Measurements from ENCODE around the gene ZFAND3. TPM values are rescaled to one million over a fixed set of nuclear protein-coding genes. Genes with fewer than 3 reads are reported as not detected.

ZFAND3 gene
- total and polyA plus RNA-seq, 2 of the 4 experiments (the other 2 are of a cell fraction): 10.9 to 26.7 TPM

- Histone ChIP-seq H2BK5ac (ENCODE audit: low read depth, low read length, poor library complexity, severe bottlenecking) (no peak overlapping the region), H2AFZ (replicated peaks; ENCODE audit: low read length, poor library complexity) (no peak overlapping the region), H3K4me3 (ENCODE audit: insufficient read depth, low read depth, low read length) (no peak overlapping the region), H3K27ac (ENCODE audit: insufficient read depth, low read length) (no peak overlapping the region), H2BK15ac (ENCODE audit: low read depth, low read length) (no peak overlapping the region), H4K8ac (ENCODE audit: low read depth in 2 of 2, low read length in 2 of 2) (no peak overlapping the region), H3K23ac (ENCODE audit: low read depth, low read length) (no peak overlapping the region), H3K79me1 (ENCODE audit: low read depth in 1 of 2, low read length in 2 of 2) (peaks cover 10 to 55% of the 10 kb centered on the region in 2 experiments), H3K56ac (ENCODE audit: extremely low read depth, insufficient read depth, low read length) (no peak overlapping the region), H2AK5ac (ENCODE audit: low read depth, low read length) (no peak overlapping the region), H4K91ac (ENCODE audit: insufficient read depth, low read depth, low read length) (no peak overlapping the region), H2BK120ac (ENCODE audit: low read depth, low read length) (no peak overlapping the region), H3K18ac (ENCODE audit: low read depth, low read length) (no peak overlapping the region), H2BK20ac (ENCODE audit: low read depth, low read length) (no peak overlapping the region), H3K14ac (replicated peaks; ENCODE audit: low read depth, low read length) (no peak overlapping the region), H3K4me2 (ENCODE audit: low read depth, low read length) (no peak overlapping the region), H3K9me1 (ENCODE audit: insufficient read depth, low read length) (peaks cover 25% of the 10 kb centered on the region), H4K5ac (ENCODE audit: low read depth, low read length) (no peak overlapping the region), H3K4ac (ENCODE audit: low read depth, low read length) (no peak overlapping the region), H3K9me3 (ENCODE audit: control insufficient read depth, insufficient read depth, low read length) (no peaks in the 10 kb centered on the region), H4K20me1 (ENCODE audit: insufficient read depth, low read length) (peaks cover 20% of the 10 kb centered on the region; the same call in 1 of the 2 replicates), H2AK9ac (replicated peaks; ENCODE audit: low read depth, low read length, poor library complexity) (no peak overlapping the region), H3K36me3 (ENCODE audit: control insufficient read depth, insufficient read depth, low read length) (peaks cover 8% of the 10 kb centered on the region; the same call in 1 of the 2 replicates), H3K9ac (ENCODE audit: low read depth, low read length) (no peak overlapping the region), H3K27me3 (ENCODE audit: control insufficient read depth, insufficient read depth, low read length) (no peaks in the 10 kb centered on the region), H3K4me1 (ENCODE audit: control insufficient read depth, insufficient read depth, low read length) (peaks cover 15% of the 10 kb centered on the region)
- CTCF ChIA-PET: no interaction called here
- DNase-seq (no peak), ATAC-seq (ENCODE audit: low read depth) (no peak)
- intact Hi-C loops (cut with micrococcal nuclease): loop anchor here (5.0 to 10.0 kb wide), 2 partner anchors 333 to 455 kb away; no protein-coding TSS in a partner anchor
- POLR2A ChIA-PET (ENCODE audit: unreplicated experiment): no interaction called here
- no TSS peak for BruUV-seq (replicated peaks)
- WGBS, 2 experiments (ENCODE audit: extremely low coverage in 2 of 2, insufficient read length in 1 of 2): 100% methylated on average over 1 of the region's 8 CpGs; no CpG with 5 or more reads in 1 of the 2 experiments
- in situ Hi-C loops (cut with MboI; ENCODE audit: low sequenced_read_pairs): no loop called here
- TF ChIP-seq SMC3 (IDR thresholded peaks at IDR 0.05; ENCODE audit: low read depth, low read length) (no peak), RFX5 (IDR thresholded peaks at IDR 0.05; ENCODE audit: low read depth, low read length) (no peak), MAFK (IDR thresholded peaks at IDR 0.05; ENCODE audit: low read depth, low read length) (no peak), NFE2L2 (IDR thresholded peaks at IDR 0.05; ENCODE audit: low read depth, low read length) (no peak), BHLHE40 (IDR thresholded peaks at IDR 0.05; ENCODE audit: low read depth, low read length) (no peak), RCOR1 (IDR thresholded peaks at IDR 0.05; ENCODE audit: insufficient replicate concordance, low read length) (no peak), USF2 (IDR thresholded peaks at IDR 0.05; ENCODE audit: low read depth, low read length) (no peak), CTCF (conservative IDR thresholded peaks at IDR 0.05; ENCODE audit: low read depth, low read length) (no peak), FOS (IDR thresholded peaks at IDR 0.05; ENCODE audit: low read depth, low read length) (no peak), MAZ (IDR thresholded peaks at IDR 0.05; ENCODE audit: borderline replicate concordance, low read depth, low read length) (no peak), CEBPB (IDR thresholded peaks at IDR 0.05; ENCODE audit: low read depth, low read length) (no peak), POLR2A (IDR thresholded peaks at IDR 0.05; ENCODE audit: low read depth, low read length) (no peak), MXI1 (IDR thresholded peaks at IDR 0.05; ENCODE audit: borderline replicate concordance, low read depth, low read length) (no peak), CHD1 (IDR thresholded peaks at IDR 0.05; ENCODE audit: low read depth, low read length) (no peak), ELK1 (IDR thresholded peaks at IDR 0.05; ENCODE audit: borderline replicate concordance, low read depth, low read length) (no peak), RAD21 (IDR thresholded peaks at IDR 0.05; ENCODE audit: low read length) (no peak)
- dilution Hi-C loops (cut with HindIII; ENCODE audit: low sequenced_read_pairs, unreplicated experiment): no loop called here
Observed at GRCh38 chr6:38159596-38159995, 340.1 kb downstream of the ZFAND3 start.

Measured in IMR-90 (cell line).